ENCODE measurements around the gene ATP6V0A1. TPM values are rescaled to one million over a fixed set of nuclear protein-coding genes. Genes with fewer than 3 reads are reported as not detected.

The ATP6V0A1 gene
- total and polyA plus RNA-seq, 4 donors, result 44.4 to 203 (median 74.5) TPM

GRCh38 chr17:42431758-42432161 is 26.9 kb upstream of the ATP6V0A1 start:
- Histone ChIP-seq H3K36me3 (ENCODE audit: control insufficient read depth in 4 of 4, insufficient read depth in 4 of 4, low read length in 4 of 4) (no peaks in the 10 kb centered on the region), H3K4me3 (no peak overlapping the region), H3K27ac (ENCODE audit: low read depth in 1 of 2, low read length in 1 of 2) (peak overlapping the region in 1 of 2 donors; percentile 64), H3K9ac (ENCODE audit: insufficient read depth in 1 of 2, low read length in 2 of 2) (no peak overlapping the region), H3K4me1 (ENCODE audit: control insufficient read depth in 5 of 5, insufficient read depth in 5 of 5, low read length in 5 of 5) (peaks cover 0 to 24% (median 8%) of the 10 kb centered on the region in 5 donors), H3K27me3 (ENCODE audit: control insufficient read depth in 3 of 3, insufficient read depth in 3 of 3, low read length in 2 of 3) (no peaks in the 10 kb centered on the region), H3K9me3 (ENCODE audit: control insufficient read depth in 4 of 4, insufficient read depth in 3 of 4, low read length in 3 of 4) (no peaks in the 10 kb centered on the region)
- TF ChIP-seq, protein P1, sequence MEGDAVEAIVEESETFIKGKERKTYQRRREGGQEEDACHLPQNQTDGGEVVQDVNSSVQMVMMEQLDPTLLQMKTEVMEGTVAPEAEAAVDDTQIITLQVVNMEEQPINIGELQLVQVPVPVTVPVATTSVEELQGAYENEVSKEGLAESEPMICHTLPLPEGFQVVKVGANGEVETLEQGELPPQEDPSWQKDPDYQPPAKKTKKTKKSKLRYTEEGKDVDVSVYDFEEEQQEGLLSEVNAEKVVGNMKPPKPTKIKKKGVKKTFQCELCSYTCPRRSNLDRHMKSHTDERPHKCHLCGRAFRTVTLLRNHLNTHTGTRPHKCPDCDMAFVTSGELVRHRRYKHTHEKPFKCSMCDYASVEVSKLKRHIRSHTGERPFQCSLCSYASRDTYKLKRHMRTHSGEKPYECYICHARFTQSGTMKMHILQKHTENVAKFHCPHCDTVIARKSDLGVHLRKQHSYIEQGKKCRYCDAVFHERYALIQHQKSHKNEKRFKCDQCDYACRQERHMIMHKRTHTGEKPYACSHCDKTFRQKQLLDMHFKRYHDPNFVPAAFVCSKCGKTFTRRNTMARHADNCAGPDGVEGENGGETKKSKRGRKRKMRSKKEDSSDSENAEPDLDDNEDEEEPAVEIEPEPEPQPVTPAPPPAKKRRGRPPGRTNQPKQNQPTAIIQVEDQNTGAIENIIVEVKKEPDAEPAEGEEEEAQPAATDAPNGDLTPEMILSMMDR (IDR thresholded peaks at IDR 0.05; ENCODE audit: control extremely low read depth, extremely low read depth), result no peak
- peak in 2 of 3 donors; percentile 76 to 84 for DNase-seq
- whole genome bisulfite sequencing, 2 donors, result 13 to 35% methylated on average over 3 of the region's 3 CpGs
- ATAC-seq (ENCODE audit: insufficient read depth, low FRiP score), result no peak

DNA sequence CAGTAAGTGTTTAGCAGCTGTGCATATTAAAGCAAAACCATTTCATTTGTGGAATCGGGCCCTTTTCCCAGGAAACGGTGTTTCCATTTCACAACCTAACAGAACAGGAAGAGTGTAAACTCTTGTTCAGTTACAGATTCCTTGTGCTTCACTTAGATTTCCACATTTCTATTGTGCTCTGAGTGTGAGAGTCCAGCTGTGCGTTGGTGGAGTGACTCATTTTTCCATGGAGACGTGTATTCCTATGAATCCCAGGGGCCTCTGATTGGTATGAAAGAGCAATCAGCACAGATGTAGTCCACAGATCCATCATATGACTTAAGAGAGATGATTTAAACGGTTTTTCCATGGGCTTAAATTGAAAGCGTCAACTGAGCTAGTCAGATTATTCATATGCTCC is 22.3 kb upstream of the ATP6V0A1 start:
- Histone ChIP-seq H3K27ac (ENCODE audit: low read depth in 1 of 2, low read length in 1 of 2) (peak overlapping the region; percentile 53 to 79), H3K36me3 (ENCODE audit: control insufficient read depth in 4 of 4, insufficient read depth in 4 of 4, low read length in 4 of 4) (no peaks in the 10 kb centered on the region), H3K9ac (ENCODE audit: insufficient read depth in 1 of 2, low read length in 2 of 2) (no peak overlapping the region), H3K4me1 (ENCODE audit: control insufficient read depth in 5 of 5, insufficient read depth in 5 of 5, low read length in 5 of 5) (peaks cover 0 to 7% (median 0%) of the 10 kb centered on the region in 5 donors), H3K27me3 (ENCODE audit: control insufficient read depth in 3 of 3, insufficient read depth in 3 of 3, low read length in 2 of 3) (no peaks in the 10 kb centered on the region), H3K9me3 (ENCODE audit: control insufficient read depth in 4 of 4, insufficient read depth in 3 of 4, low read length in 3 of 4) (no peaks in the 10 kb centered on the region), H3K4me3 (no peak overlapping the region)
- ATAC-seq (ENCODE audit: insufficient read depth, low FRiP score), result peak; percentile 66
- peak in 2 of 3 donors; percentile 49 to 50 for DNase-seq
- WGBS, 2 donors, result 37 to 41% methylated on average over 6 of the region's 6 CpGs
- TF ChIP-seq, protein P1 (IDR thresholded peaks at IDR 0.05; ENCODE audit: control extremely low read depth, extremely low read depth), result no peak

- H3K4me3 ChIP-seq, result no peak overlapping the region
- no peak overlapping the region for H3K9ac ChIP-seq (ENCODE audit: insufficient read depth in 1 of 2, low read length in 2 of 2)
- DNase-seq, result no peak
- ATAC-seq (ENCODE audit: insufficient read depth, low FRiP score), result no peak
- H3K9me3 ChIP-seq (ENCODE audit: control insufficient read depth in 4 of 4, insufficient read depth in 3 of 4, low read length in 3 of 4), result no peaks in the 10 kb centered on the region
- no peaks in the 10 kb centered on the region for H3K36me3 ChIP-seq (ENCODE audit: control insufficient read depth in 4 of 4, insufficient read depth in 4 of 4, low read length in 4 of 4)
- TF ChIP-seq, protein P1 (IDR thresholded peaks at IDR 0.05; ENCODE audit: control extremely low read depth, extremely low read depth), result peak; percentile 19
- no peaks in the 10 kb centered on the region for H3K27me3 ChIP-seq (ENCODE audit: control insufficient read depth in 3 of 3, insufficient read depth in 3 of 3, low read length in 2 of 3)
- peaks cover 0 to 2% (median 0%) of the 10 kb centered on the region in 5 donors for H3K4me1 ChIP-seq (ENCODE audit: control insufficient read depth in 5 of 5, insufficient read depth in 5 of 5, low read length in 5 of 5)
- WGBS, 2 donors, result 85 to 93% methylated on average over 9 of the region's 9 CpGs
- H3K27ac ChIP-seq (ENCODE audit: low read depth in 1 of 2, low read length in 1 of 2), result no peak overlapping the region
Measured at GRCh38 chr17:42438600-42439567, 19.8 kb upstream of the ATP6V0A1 start.
